Peyer's patch (tissue), 4 donors: ENCODE measurements around the gene PACS2.

ENCODE experiments used
- CTCF ChIP-seq, 6 experiments: fragments of 450-650 bp in 4 of 6; fragments of 200-600 bp in 2 of 6; sonication (generic) in 1 of 6; IDR thresholded peaks; one replicate each; pipeline ENCODE4 v1.5.1; 2017 to 2019; ENCODE audit warnings: antibody characterized with exemption in 6 of 6, mild to moderate bottlenecking in 3 of 6, moderate library complexity in 1 of 6
- POLR2A ChIP-seq, 2 donors: fragments of 450-650 bp; IDR thresholded peaks; one replicate each; pipeline ENCODE4 v1.5.1; 2017; ENCODE audit warnings: antibody characterized with exemption in 2 of 2, mild to moderate bottlenecking in 2 of 2, moderate library complexity in 2 of 2

DNA sequence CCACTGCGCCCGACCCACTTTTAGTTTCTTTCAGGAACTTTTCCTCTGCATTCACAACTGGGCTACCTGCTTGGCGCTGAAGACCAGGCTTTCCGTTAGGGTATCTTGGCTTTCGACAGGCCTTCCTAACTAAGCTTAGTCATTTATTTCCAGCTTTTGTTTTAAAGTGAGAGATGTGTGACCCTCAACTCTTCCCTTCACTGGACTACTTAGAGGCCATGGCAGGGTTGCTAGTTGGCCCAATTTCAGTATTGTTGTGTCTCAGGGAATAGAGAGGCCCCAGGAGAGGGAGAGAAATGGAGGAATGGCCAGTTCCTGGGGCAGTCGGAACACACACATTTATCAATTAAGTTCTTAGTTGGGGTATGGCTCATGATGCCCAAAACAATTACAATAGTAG lies 115.5 kb downstream of the PACS2 start:
- TF ChIP-seq POLR2A (IDR thresholded peaks at IDR 0.05): no peak
- TF ChIP-seq CTCF (IDR thresholded peaks at IDR 0.05): no peak
